G401 (cell line): ENCODE data around the gene MARVELD2. TPM values are rescaled to one million over a fixed set of nuclear protein-coding genes. Genes with fewer than 3 reads are reported as not detected.
"Not testable (repeated sequence)": the region's sequence is repeated elsewhere in the genome, so short reads cannot be mapped to it uniquely, and the experiment has no call there.

ENCODE experiments used
- DNase-seq: peaks from one replicate; pipeline ENCODE4 v3.0.0-alpha.2; 2015; ENCODE audit warnings: low spot score
- in situ Hi-C: cut with HindIII; loops from 2 replicates; pipeline ENCODE4 v1.10.0; 2016; ENCODE audit warnings: low sequenced_read_pairs, mixed read lengths
- total RNA-seq: library from RNA; depleted of rRNA; stranded (reverse); fragments of >200 nt; shearing (Covaris generic); gene quantifications from 2 replicates; pipeline ENCODE4 v1.2.3, GENCODE V29; 2014; rRNA removed

Gene MARVELD2
- not detected in 2 replicates for total RNA-seq

- DNase-seq, result peak; percentile 16
Measured at GRCh38 chr5:69414885-69415583, at the start of gene MARVELD2. Gene MARVELD2, plus strand, starts transcription at chr5:69415116. Its CDS starts 4,270 bp downstream, at chr5:69419386.

GRCh38 chr5:69367697-69368279 lies 47.1 kb upstream of the MARVELD2 start:
- in situ Hi-C loops, result no loop called here
- no peak for DNase-seq

More at GRCh38 chr5:69414885-69415583, at the start of gene MARVELD2:
- in situ Hi-C loops, result no loop called here

- in situ Hi-C loops, result no loop called here
- DNase-seq, result peak; percentile 55
Measured at GRCh38 chr5:69368458-69369339, 46.2 kb upstream of the MARVELD2 start.

GRCh38 chr5:69369340-69370121 lies 45.4 kb upstream of the MARVELD2 start, which contains the start of the genes AK6, RAD17 and TAF9:
Gene AK6, minus strand, starts transcription at chr5:69369520. Its CDS starts 30 bp downstream, at chr5:69369490.
Gene RAD17, plus strand, starts transcription at chr5:69369818. Its CDS starts 2,391 bp downstream, at chr5:69372209.
Gene TAF9, minus strand, starts transcription at chr5:69369520. Its CDS starts 3,783 bp downstream, at chr5:69365737.
- in situ Hi-C loops, result no loop called here
- DNase-seq, result peak; percentile 90

GRCh38 chr5:69370335-69370734 lies 44.6 kb upstream of the MARVELD2 start:
- DNase-seq, result not testable (repeated sequence)

GRCh38 chr5:69372394-69372793 lies 42.5 kb upstream of the MARVELD2 start:
- in situ Hi-C loops, result no loop called here
- DNase-seq, result no peak

More at GRCh38 chr5:69370335-69370734, 44.6 kb upstream of the MARVELD2 start:
- in situ Hi-C loops, result not testable (repeated sequence)

GRCh38 chr5:69374911-69375446 lies 39.9 kb upstream of the MARVELD2 start:
- in situ Hi-C loops, result loop anchor here (25.0 kb wide), 1 partner anchor 338 kb away; no protein-coding TSS in a partner anchor

GRCh38 chr5:69378376-69378775 lies 36.5 kb upstream of the MARVELD2 start:
- DNase-seq, result no peak
- in situ Hi-C loops, result loop anchor here (25.0 kb wide), 1 partner anchor 341 kb away; no protein-coding TSS in a partner anchor

More at GRCh38 chr5:69374911-69375446, 39.9 kb upstream of the MARVELD2 start:
- DNase-seq, result no peak

GRCh38 chr5:69404659-69405330 lies 10.1 kb upstream of the MARVELD2 start:
- in situ Hi-C loops, result no loop called here
- no peak for DNase-seq

- DNase-seq, result no peak
- in situ Hi-C loops, result no loop called here
Measured at GRCh38 chr5:69415584-69415958, 655 bp downstream of the MARVELD2 start.

GRCh38 chr5:69416180-69416579 lies 1.3 kb downstream of the MARVELD2 start:
- in situ Hi-C loops, result no loop called here
- DNase-seq, result no peak

GRCh38 chr5:69416699-69417098 lies 1.8 kb downstream of the MARVELD2 start:
- in situ Hi-C loops, result no loop called here
- no peak for DNase-seq

GRCh38 chr5:69418554-69418953 lies 3.6 kb downstream of the MARVELD2 start:
- in situ Hi-C loops, result no loop called here

GRCh38 chr5:69431424-69432303 lies 16.7 kb downstream of the MARVELD2 start:
- in situ Hi-C loops, result no loop called here

More at GRCh38 chr5:69418554-69418953, 3.6 kb downstream of the MARVELD2 start:
- DNase-seq, result no peak

GRCh38 chr5:69432412-69433206 lies 17.7 kb downstream of the MARVELD2 start:
- DNase-seq, result no peak
- in situ Hi-C loops, result no loop called here

More at GRCh38 chr5:69431424-69432303, 16.7 kb downstream of the MARVELD2 start:
- no peak for DNase-seq

GRCh38 chr5:69435276-69435884 lies 20.5 kb downstream of the MARVELD2 start:
- in situ Hi-C loops, DNase-seq: not testable (repeated sequence)
